ENCODE measurements around the gene IGDCC3.
A peak's percentile ranks its signal among the peaks of the same experiment; 100 is the strongest.
"Not testable (repeated sequence)": the region's sequence is repeated elsewhere in the genome, so short reads cannot be mapped to it uniquely, and the experiment has no call there.

The IGDCC3 gene

DNA sequence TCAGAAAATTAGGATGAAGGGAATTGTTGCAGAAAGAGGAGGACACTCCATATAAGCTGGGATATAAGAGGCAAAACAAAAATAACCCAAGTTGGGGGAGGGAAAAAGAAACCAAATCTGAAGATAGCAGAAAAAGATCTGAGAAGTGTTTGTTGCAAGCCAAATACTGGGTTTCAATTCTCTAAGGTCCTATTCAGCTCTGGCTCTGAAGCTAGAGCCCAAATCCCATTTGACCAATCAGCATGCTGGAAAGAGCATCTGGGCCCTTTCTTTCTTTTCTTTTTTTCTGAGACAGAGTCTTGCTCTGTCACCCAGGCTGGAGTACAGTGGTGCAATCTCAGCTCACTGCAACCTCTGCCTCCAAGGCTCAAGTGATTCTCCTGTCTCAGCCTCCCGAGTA is 17.3 kb downstream of the IGDCC3 start:
- TF ChIP-seq, protein P1, sequence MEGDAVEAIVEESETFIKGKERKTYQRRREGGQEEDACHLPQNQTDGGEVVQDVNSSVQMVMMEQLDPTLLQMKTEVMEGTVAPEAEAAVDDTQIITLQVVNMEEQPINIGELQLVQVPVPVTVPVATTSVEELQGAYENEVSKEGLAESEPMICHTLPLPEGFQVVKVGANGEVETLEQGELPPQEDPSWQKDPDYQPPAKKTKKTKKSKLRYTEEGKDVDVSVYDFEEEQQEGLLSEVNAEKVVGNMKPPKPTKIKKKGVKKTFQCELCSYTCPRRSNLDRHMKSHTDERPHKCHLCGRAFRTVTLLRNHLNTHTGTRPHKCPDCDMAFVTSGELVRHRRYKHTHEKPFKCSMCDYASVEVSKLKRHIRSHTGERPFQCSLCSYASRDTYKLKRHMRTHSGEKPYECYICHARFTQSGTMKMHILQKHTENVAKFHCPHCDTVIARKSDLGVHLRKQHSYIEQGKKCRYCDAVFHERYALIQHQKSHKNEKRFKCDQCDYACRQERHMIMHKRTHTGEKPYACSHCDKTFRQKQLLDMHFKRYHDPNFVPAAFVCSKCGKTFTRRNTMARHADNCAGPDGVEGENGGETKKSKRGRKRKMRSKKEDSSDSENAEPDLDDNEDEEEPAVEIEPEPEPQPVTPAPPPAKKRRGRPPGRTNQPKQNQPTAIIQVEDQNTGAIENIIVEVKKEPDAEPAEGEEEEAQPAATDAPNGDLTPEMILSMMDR (IDR thresholded peaks at IDR 0.05; ENCODE audit: low read depth, low read length): no peak
- DNase-seq (ENCODE audit: low read depth in 2 of 2): no peak
- no peak overlapping the region for H3K4me3 ChIP-seq (replicated peaks in 1 of 2; ENCODE audit: low read depth in 2 of 2, low read length in 2 of 2)

DNA sequence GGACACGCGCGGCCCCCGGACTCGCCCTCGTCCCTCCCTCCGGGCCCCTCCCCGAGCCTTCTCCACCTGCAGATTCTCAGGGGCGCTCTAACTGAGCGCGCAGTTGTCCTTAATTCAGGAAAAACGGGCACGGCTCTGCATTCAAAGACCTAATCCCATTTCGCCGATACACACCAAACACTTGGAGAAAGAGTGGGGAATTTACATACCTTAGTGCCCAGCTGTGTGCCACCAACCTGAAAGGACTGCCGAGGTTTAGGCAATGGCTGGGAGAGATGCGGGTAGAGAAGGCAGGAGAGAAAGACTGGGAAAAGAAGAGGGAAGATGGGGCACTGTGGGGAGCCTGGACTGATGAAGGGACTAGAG is 21.8 kb downstream of the IGDCC3 start:
- peak overlapping the region in 1 of 2 donors; percentile 32 for H3K4me3 ChIP-seq (replicated peaks in 1 of 2; ENCODE audit: low read depth in 2 of 2, low read length in 2 of 2)
- no peak for DNase-seq (ENCODE audit: low read depth in 2 of 2)
- TF ChIP-seq, protein P1 (IDR thresholded peaks at IDR 0.05; ENCODE audit: low read depth, low read length): no peak

DNA sequence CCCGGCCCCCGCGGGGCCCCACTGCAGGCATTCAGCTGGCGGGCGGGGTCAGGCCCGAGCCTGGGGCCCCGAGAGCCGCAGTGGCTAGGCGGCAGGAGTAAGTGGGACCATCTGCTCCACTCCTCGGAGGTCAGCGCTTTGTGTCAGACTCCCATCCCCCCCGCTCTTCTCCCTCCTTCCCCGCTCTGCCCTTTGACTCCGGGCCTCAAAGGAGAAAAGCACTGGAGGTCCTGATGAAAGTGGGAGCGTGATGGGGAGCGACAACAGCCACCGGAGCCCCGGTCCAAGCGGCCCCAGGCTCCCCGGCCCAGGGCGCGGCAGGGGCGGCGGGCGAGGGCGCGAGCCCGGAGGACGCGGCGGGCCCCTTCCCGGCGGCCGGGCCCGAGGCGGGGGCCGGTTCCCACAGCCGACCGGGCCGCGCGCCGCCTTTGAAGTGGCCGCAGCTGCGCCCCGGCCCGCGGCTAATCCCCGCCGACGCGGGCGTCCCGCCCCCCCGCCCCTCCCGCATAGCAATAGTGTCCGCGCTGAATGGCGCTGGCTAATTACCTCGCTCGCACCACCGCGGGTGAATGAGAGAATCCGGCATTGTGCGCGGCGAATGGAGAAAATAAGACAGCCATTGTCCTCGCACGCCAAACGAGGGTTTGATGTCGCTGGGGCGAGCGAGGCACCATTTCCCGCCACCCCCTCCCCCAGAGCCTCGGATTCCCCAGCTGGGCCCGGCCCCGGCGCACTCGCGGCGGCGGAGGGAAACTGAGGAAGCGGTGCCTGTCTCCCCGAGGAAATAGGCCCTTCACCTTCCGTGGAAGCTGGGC is 22.4 kb downstream of the IGDCC3 start:
- no peak for DNase-seq (ENCODE audit: low read depth in 2 of 2)
- H3K4me3 ChIP-seq (replicated peaks in 1 of 2; ENCODE audit: low read depth in 2 of 2, low read length in 2 of 2): peak overlapping the region; percentile 32 to 34
- TF ChIP-seq, protein P1 (IDR thresholded peaks at IDR 0.05; ENCODE audit: low read depth, low read length): no peak

DNA sequence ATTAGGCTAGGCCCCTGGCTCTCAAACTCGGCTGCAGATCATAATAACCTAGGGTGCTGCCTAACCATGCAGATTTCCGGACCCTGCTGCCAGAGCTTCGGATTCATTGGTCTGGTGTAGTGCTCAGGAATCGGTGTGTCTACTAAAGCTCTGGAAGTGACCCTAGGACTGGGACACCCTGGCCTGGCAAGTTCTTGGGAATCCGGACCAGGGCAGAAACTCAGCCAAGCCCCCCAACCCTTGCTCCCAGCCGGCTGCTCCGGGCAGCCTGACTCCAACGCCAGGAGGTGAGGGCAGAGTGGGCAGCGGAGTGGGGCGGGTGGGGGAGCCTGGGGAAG is 23.0 kb downstream of the IGDCC3 start:
- H3K4me3 ChIP-seq (replicated peaks in 1 of 2; ENCODE audit: low read depth in 2 of 2, low read length in 2 of 2): no peak overlapping the region

DNA sequence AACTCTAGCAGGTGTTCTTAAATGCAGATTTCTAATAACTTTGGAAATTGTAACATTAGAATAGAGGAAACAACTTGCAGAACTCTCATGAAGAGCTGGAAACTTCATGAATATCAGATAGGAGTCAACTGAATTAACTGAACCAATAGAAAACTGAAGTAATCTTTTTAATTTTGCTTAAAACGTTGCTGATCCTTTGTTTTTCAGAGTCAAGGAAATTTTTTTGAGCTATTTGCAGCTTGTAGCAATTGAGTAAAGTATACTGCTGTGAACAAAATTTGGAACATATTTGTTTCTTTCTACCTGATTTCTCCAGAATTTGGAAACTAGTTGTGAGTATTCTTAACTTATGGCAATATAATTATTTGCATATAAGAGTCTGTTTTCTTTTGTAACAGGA is 25.8 kb downstream of the IGDCC3 start:
- not testable (repeated sequence) for DNase-seq (ENCODE audit: low read depth in 2 of 2); H3K4me3 ChIP-seq (replicated peaks in 1 of 2; ENCODE audit: low read depth in 2 of 2, low read length in 2 of 2)

More for the DNA sequence above, 23.0 kb downstream of the IGDCC3 start:
- TF ChIP-seq, protein P1 (IDR thresholded peaks at IDR 0.05; ENCODE audit: low read depth, low read length): no peak
- DNase-seq (ENCODE audit: low read depth in 2 of 2): no peak

DNA sequence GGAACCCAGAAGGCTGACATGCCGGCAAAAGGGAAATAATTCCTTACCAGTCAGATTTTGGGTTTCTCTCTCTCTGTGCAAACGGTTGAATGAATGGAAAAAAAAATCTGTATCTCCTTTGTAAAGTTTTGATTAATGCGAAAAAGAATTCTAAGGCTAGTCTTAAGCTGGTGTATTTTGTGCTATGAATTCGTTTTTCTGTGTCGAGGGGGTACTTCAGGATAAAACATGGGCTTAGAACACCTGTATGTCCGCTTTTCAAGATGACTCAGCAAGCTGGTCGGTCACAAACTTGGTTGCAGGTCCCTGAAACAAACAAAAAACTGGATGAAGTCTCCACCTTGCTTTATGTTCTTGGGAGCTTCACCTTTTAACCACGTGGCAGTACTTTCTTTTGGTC is 28.5 kb downstream of the IGDCC3 start:
- TF ChIP-seq, protein P1 (IDR thresholded peaks at IDR 0.05; ENCODE audit: low read depth, low read length): no peak
- no peak overlapping the region for H3K4me3 ChIP-seq (replicated peaks in 1 of 2; ENCODE audit: low read depth in 2 of 2, low read length in 2 of 2)
- DNase-seq (ENCODE audit: low read depth in 2 of 2): no peak

DNA sequence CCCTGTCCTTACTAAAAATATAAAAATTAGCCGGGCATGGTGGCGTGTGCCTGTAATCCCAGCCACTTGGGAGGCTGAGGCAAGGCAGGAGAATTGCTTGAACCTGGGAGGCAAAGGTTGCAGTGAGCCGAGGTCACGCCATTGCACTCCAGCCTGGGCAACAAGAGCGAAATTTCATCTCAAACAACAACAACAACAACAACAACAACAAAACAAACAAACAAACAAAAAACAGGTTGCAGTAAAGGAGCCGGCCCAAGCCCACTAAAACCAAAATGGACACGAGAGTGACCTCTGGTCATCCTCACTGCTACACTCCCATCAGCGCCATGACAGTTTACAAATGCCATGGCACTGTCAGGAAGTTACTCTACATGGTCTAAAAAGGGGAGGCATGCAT is 30.0 kb downstream of the IGDCC3 start:
- not testable (repeated sequence) for DNase-seq (ENCODE audit: low read depth in 2 of 2); H3K4me3 ChIP-seq (replicated peaks in 1 of 2; ENCODE audit: low read depth in 2 of 2, low read length in 2 of 2)
